GM12875 (cell line): ENCODE results near the gene ANKZF1.
A peak's percentile ranks its signal among the peaks of the same experiment; 100 is the strongest.

Experiments
- H3K4me3 ChIP-seq: one replicate; pipeline ENCODE4 v1.5.1; 2011; ENCODE audit warnings: low read depth, low read length, control low read depth
- CTCF ChIP-seq: IDR thresholded peaks from 2 replicates; pipeline ENCODE4 v1.5.1; 2011; ENCODE audit warnings: low read depth, mild to moderate bottlenecking, control low read depth, inconsistent platforms, low read length, moderate library complexity, borderline replicate concordance; ENCODE audit not compliant: insufficient read depth

The ANKZF1 gene

GRCh38 chr2:219216535-219216915, 13.1 kb upstream of the ANKZF1 start:
- TF ChIP-seq CTCF, result no peak
- H3K4me3 ChIP-seq, result no peak overlapping the region

GRCh38 chr2:219218217-219218731, 11.3 kb upstream of the ANKZF1 start:
- H3K4me3 ChIP-seq, result peak overlapping the region; percentile 56
- no peak for TF ChIP-seq CTCF

- peak within 1 kb of the TSS; percentile 56 for H3K4me3 ChIP-seq
- no peak for TF ChIP-seq CTCF
Measured at GRCh38 chr2:219218732-219219701, 10.6 kb upstream of the ANKZF1 start, which contains the start of gene ABCB6. ABCB6 (minus strand) TSS chr2:219218958; CDS start chr2:219218673, 285 bp downstream.

- TF ChIP-seq CTCF, result no peak
- H3K4me3 ChIP-seq, result no peak overlapping the region
Measured at GRCh38 chr2:219219784-219220532, 9.6 kb upstream of the ANKZF1 start.

- TF ChIP-seq CTCF, result no peak
- H3K4me3 ChIP-seq, result no peak overlapping the region
Measured at GRCh38 chr2:219220652-219221402, 8.8 kb upstream of the ANKZF1 start.

GRCh38 chr2:219221957-219222518, 7.6 kb upstream of the ANKZF1 start:
- no peak overlapping the region for H3K4me3 ChIP-seq
- no peak for TF ChIP-seq CTCF
